Limb (tissue), 2 donors: ENCODE measurements around the gene EIF2S3B.

ENCODE experiments used
- DNase-seq, 2 donors: peaks; one replicate each; pipeline ENCODE4 v3.0.0-alpha.2; 2016; ENCODE audit errors: extremely low spot score in 2 of 2

The EIF2S3B gene

DNA sequence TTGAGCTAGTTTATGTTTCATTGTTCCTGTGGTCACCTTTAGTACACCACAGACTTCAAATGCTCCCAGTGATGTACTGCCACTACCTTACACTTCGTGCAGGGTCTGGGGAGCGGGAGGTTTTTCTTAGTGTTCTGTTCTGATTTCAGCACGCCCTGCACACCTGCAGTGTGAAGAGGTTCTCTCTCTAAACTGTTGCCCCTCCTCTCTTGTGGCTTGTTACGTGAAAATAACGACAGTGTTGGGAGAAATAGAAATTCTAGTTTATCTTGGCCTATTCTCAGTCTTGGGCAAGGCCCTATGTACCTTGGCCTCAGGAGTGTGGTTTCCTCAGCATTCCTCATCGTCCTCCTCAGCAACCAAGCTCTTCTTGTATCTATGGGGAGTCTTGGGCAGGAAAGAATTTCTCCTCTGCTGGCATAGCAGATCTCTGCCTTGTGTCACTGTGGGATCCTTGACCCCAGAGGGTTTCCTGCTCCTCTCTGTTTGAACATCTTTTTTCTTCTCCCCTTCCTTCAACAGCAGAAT is 48.6 kb downstream of the EIF2S3B start:
- DNase-seq: no peak

DNA sequence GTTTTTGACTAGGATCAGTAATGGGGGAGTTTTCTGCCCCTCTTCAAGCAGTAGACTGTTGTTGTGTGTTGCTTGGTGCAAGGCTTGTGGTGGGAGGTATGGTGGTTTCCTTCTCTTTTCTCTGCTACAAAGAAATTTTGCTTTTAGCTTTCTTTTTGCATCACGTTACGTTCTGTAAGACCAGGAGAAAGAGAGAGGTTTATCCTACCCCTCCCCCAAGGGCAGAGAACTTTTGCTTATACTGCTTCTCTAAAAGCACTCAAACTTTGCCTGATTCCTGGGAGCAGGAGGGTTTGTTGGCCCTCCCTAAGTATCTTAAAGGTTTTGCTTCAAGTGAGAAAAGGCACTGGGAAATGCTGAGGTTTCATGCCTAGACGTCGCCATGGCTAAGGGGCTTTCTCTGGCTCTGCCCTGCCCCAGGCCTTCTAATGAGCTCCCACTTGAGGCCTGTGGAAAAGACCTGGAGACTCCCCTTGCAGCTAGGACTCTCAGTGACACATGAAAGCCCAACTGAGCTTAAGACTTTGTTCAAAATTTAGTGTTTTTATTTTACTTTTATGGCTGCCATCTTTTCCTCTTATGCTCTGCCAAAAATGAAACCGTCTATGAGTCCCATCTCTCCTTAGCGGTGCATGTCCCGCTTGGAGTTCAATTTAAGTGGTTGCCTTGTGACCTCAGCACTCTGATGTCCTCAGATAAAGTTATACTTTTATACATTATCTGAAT is 49.2 kb downstream of the EIF2S3B start:
- DNase-seq: no peak

DNA sequence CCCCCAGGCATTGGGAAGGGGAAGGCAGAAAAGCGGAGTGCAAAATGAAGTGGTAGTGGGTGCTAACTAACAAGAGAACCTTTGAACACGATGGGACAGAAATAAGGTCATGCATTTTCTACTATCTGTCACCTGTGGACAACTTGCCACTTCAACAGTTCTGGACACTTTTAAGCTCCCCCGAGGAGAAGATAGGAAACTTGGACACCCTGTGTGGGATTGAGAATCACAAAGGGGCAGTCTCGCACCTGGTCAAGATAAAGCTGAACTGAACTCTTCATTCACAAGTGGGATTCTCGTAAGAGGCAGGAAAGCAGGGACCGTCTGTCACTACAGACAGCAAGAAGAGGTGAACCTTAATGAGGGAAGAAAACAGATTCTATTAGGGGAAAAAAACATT is 51.6 kb downstream of the EIF2S3B start:
- DNase-seq: no peak

DNA sequence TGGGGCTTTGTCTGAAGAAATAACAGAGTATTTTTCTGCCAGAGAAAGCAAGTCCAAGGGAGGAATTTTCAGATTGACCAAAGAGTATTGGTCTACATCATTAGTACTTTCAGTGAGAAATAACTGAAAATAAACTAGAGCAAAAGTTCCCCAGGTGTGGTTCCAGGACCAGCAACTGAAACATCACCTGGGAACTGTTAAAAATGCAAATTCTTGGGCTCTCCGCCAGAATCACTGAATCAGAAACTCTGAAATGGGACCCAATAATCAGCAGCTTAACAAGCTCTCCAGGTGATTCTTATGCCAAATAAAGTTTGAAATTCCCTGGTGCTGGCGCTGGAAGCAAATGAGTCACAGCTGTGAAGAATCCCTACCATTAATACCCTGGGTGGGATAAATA is 52.1 kb downstream of the EIF2S3B start:
- no peak for DNase-seq
